Endothelial cell of coronary artery (primary cell): ENCODE data around the gene RNASEH2C. TPM values are rescaled to one million over a fixed set of nuclear protein-coding genes. Genes with fewer than 3 reads are reported as not detected.

Source experiments
- total RNA-seq: library from RNA; depleted of rRNA; stranded (reverse); fragments of >200 nt; gene quantifications from 2 replicates; pipeline ENCODE4 v1.2.3, GENCODE V29; 2014

RNASEH2C gene
- total RNA-seq, result 47.5 and 48.0 TPM in 2 replicates

GRCh38 chr11:65720211-65720934 lies at the start of gene RNASEH2C:
Gene RNASEH2C (minus strand): TSS chr11:65720798. CDS start chr11:65720758, 40 bp downstream.

GRCh38 chr11:65711785-65712632 lies 8.6 kb downstream of the RNASEH2C start, which contains the start of gene KAT5:
Gene KAT5 (plus strand): TSS chr11:65712252. CDS start chr11:65712268, 16 bp downstream.

Other genes with a start within 250 kb of the RNASEH2C start
- 3,896 and 9,461 TPM in 2 replicates for gene MALAT1, start 221.8 kb downstream of the RNASEH2C start, total RNA-seq
- gene SCYL1, start 195.7 kb downstream of the RNASEH2C start, total RNA-seq, result 64.0 and 70.9 TPM in 2 replicates
- 22.0 and 64.9 TPM in 2 replicates for gene LTBP3, start 162.4 kb downstream of the RNASEH2C start, total RNA-seq
- gene ZNRD2, start 150.3 kb downstream of the RNASEH2C start, total RNA-seq, result 46.6 and 57.7 TPM in 2 replicates
- gene FAM89B, start 148.3 kb downstream of the RNASEH2C start, total RNA-seq, result 17.2 and 22.1 TPM in 2 replicates
- gene EHBP1L1, start 144.7 kb downstream of the RNASEH2C start, total RNA-seq, result 27.8 and 58.7 TPM in 2 replicates
- gene KCNK7, start 125.0 kb downstream of the RNASEH2C start, total RNA-seq, result 0.18 and 0.47 TPM in 2 replicates
- 76.3 and 82.1 TPM in 2 replicates for gene MAP3K11, start 106.6 kb downstream of the RNASEH2C start, total RNA-seq
- gene PCNX3, start 105.0 kb downstream of the RNASEH2C start, total RNA-seq, result 12.2 and 17.9 TPM in 2 replicates
- gene SIPA1, start 82.7 kb downstream of the RNASEH2C start, total RNA-seq, result 44.3 and 58.9 TPM in 2 replicates
- 16.1 and 26.0 TPM in 2 replicates for gene RELA, start 57.9 kb downstream of the RNASEH2C start, total RNA-seq
- 37.5 and 39.5 TPM in 2 replicates for gene KAT5, start 8.5 kb downstream of the RNASEH2C start, total RNA-seq
- 5.5 and 8.0 TPM in 2 replicates for gene AP5B1, start 60.2 kb upstream of the RNASEH2C start, total RNA-seq
- not detected in 2 replicates for gene OVOL1, start 66.3 kb upstream of the RNASEH2C start, total RNA-seq
- 0.36 and 0.38 TPM in 2 replicates for gene SNX32, start 113.2 kb upstream of the RNASEH2C start, total RNA-seq
- gene CFL1, start 137.4 kb upstream of the RNASEH2C start, total RNA-seq, result 1,607 and 1,727 TPM in 2 replicates
- 43.1 and 58.9 TPM in 2 replicates for gene MUS81, start 139.6 kb upstream of the RNASEH2C start, total RNA-seq
- 31.4 and 48.0 TPM in 2 replicates for gene EFEMP2, start 152.0 kb upstream of the RNASEH2C start, total RNA-seq
- gene CTSW, start 159.0 kb upstream of the RNASEH2C start, total RNA-seq, result not detected in 2 replicates
- gene FIBP, start 167.7 kb upstream of the RNASEH2C start, total RNA-seq, result 156 and 220 TPM in 2 replicates
- 83.5 and 102 TPM in 2 replicates for gene CCDC85B, start 169.9 kb upstream of the RNASEH2C start, total RNA-seq
- gene FOSL1, start 179.6 kb upstream of the RNASEH2C start, total RNA-seq, result 7.4 and 10.2 TPM in 2 replicates
- gene C11orf68, start 198.3 kb upstream of the RNASEH2C start, total RNA-seq, result 11.2 and 19.3 TPM in 2 replicates
- 215 and 233 TPM in 2 replicates for gene DRAP1, start 198.6 kb upstream of the RNASEH2C start, total RNA-seq
- gene TSGA10IP, start 224.7 kb upstream of the RNASEH2C start, total RNA-seq, result under 0.01 TPM in 1 of 2 replicates, not detected in the other
- gene SART1, start 240.9 kb upstream of the RNASEH2C start, total RNA-seq, result 64.8 TPM in 2 replicates